Kidney epithelial cell (primary cell): ENCODE data around the gene NRP2. TPM values are rescaled to one million over a fixed set of nuclear protein-coding genes. Genes with fewer than 3 reads are reported as not detected.

ENCODE experiments used
- DNase-seq: peaks from one replicate; pipeline ENCODE4 v3.0.0-alpha.2; 2010; ENCODE audit warnings: low read depth
- H3K27me3 ChIP-seq: 2 replicates; pipeline ENCODE4 v1.6.0; 2011; ENCODE audit warnings: low read length; ENCODE audit not compliant: control insufficient read depth, insufficient read depth
- H3K36me3 ChIP-seq: 2 replicates; pipeline ENCODE4 v1.5.1; 2011; ENCODE audit warnings: low read length; ENCODE audit not compliant: control insufficient read depth, insufficient read depth
- H3K4me3 ChIP-seq: 2 replicates; pipeline ENCODE4 v1.5.1; 2011; ENCODE audit warnings: low read depth, mild to moderate bottlenecking, control low read depth, low read length
- CTCF ChIP-seq: IDR thresholded peaks from 2 replicates; pipeline ENCODE4 v1.5.1; 2011; ENCODE audit warnings: mild to moderate bottlenecking, moderate library complexity, low read length, control low read depth, inconsistent platforms; ENCODE audit not compliant: insufficient read depth, poor library complexity, severe bottlenecking
- total RNA-seq: library from RNA; depleted of rRNA; stranded (reverse); fragments of >200 nt; gene quantifications from 2 replicates; pipeline ENCODE4 v1.2.3, GENCODE V29; 2015

Gene NRP2
- total RNA-seq, 1 donor from 2014 or later, result 78.6 TPM

GRCh38 chr2:205768815-205769494 lies 86.7 kb downstream of the NRP2 start:
- no peak overlapping the region for H3K4me3 ChIP-seq
- H3K27me3 ChIP-seq, result no peaks in the 10 kb centered on the region
- no peak for TF ChIP-seq CTCF
- DNase-seq, result no peak
- peaks cover 5% of the 10 kb centered on the region for H3K36me3 ChIP-seq

GRCh38 chr2:205769495-205769850 lies 87.2 kb downstream of the NRP2 start:
- H3K36me3 ChIP-seq, result peaks cover 4% of the 10 kb centered on the region
- no peak overlapping the region for H3K4me3 ChIP-seq
- peak; percentile 64 for DNase-seq
- TF ChIP-seq CTCF, result no peak
- H3K27me3 ChIP-seq, result no peaks in the 10 kb centered on the region

GRCh38 chr2:205769879-205770278 lies 87.6 kb downstream of the NRP2 start:
- Histone ChIP-seq H3K27me3 (no peaks in the 10 kb centered on the region), H3K4me3 (no peak overlapping the region), H3K36me3 (peaks cover 3% of the 10 kb centered on the region)
- no peak for TF ChIP-seq CTCF
- no peak for DNase-seq

GRCh38 chr2:205770577-205770976 lies 88.3 kb downstream of the NRP2 start:
- no peak for TF ChIP-seq CTCF
- peaks cover 3% of the 10 kb centered on the region for H3K36me3 ChIP-seq
- H3K4me3 ChIP-seq, result no peak overlapping the region
- DNase-seq, result no peak
- no peaks in the 10 kb centered on the region for H3K27me3 ChIP-seq

GRCh38 chr2:205771031-205771430 lies 88.7 kb downstream of the NRP2 start:
- H3K27me3 ChIP-seq, result no peaks in the 10 kb centered on the region
- no peak for DNase-seq
- TF ChIP-seq CTCF, result no peak
- H3K36me3 ChIP-seq, result peaks cover 3% of the 10 kb centered on the region
- no peak overlapping the region for H3K4me3 ChIP-seq

- H3K4me3 ChIP-seq, result no peak overlapping the region
- peaks cover 3% of the 10 kb centered on the region for H3K36me3 ChIP-seq
- DNase-seq, result no peak
- no peak for TF ChIP-seq CTCF
- no peaks in the 10 kb centered on the region for H3K27me3 ChIP-seq
Measured at GRCh38 chr2:205771666-205772065, 89.4 kb downstream of the NRP2 start.
